Measurements from ENCODE around the gene CLEC3A.

DNA sequence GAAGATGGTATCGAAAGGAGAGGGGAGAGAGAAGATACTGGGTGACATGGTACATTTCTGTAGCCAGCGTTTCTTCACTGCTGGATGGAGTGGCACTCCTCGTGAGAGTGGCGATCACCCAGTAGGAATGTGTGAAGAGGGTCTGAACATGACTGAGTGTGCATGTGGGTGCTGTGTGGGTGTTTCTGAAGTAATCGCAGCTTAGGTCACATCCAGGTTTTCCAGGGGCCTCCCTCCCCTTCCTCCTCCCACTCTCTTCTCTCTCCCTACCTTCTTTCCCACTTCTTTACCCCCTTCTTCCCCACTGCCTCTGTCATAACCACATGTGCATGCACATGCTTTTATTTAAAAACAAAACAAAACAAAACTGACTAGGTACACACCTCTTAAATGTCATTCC, 1.8 kb downstream of the CLEC3A start:
- TF ChIP-seq, protein P1, sequence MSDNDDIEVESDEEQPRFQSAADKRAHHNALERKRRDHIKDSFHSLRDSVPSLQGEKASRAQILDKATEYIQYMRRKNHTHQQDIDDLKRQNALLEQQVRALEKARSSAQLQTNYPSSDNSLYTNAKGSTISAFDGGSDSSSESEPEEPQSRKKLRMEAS (IDR thresholded peaks at IDR 0.05), result no peak
- TF ChIP-seq RAD21 (IDR thresholded peaks at IDR 0.05; ENCODE audit: low read depth) (no peak), NFIC (IDR thresholded peaks at IDR 0.05) (no peak), YY1 (IDR thresholded peaks at IDR 0.05; ENCODE audit: low read depth) (no peak), CREB1 (IDR thresholded peaks at IDR 0.05; ENCODE audit: low read depth) (no peak), EP300 (IDR thresholded peaks at IDR 0.05; ENCODE audit: borderline replicate concordance) (no peak), TAF1 (IDR thresholded peaks at IDR 0.05; ENCODE audit: low read depth) (no peak), TCF12 (IDR thresholded peaks at IDR 0.05; ENCODE audit: low read depth) (no peak), TEAD4 (IDR thresholded peaks at IDR 0.05) (no peak), USF1 (IDR thresholded peaks at IDR 0.05) (no peak), EGR1 (IDR thresholded peaks at IDR 0.05) (no peak)
- TF ChIP-seq, protein P2, sequence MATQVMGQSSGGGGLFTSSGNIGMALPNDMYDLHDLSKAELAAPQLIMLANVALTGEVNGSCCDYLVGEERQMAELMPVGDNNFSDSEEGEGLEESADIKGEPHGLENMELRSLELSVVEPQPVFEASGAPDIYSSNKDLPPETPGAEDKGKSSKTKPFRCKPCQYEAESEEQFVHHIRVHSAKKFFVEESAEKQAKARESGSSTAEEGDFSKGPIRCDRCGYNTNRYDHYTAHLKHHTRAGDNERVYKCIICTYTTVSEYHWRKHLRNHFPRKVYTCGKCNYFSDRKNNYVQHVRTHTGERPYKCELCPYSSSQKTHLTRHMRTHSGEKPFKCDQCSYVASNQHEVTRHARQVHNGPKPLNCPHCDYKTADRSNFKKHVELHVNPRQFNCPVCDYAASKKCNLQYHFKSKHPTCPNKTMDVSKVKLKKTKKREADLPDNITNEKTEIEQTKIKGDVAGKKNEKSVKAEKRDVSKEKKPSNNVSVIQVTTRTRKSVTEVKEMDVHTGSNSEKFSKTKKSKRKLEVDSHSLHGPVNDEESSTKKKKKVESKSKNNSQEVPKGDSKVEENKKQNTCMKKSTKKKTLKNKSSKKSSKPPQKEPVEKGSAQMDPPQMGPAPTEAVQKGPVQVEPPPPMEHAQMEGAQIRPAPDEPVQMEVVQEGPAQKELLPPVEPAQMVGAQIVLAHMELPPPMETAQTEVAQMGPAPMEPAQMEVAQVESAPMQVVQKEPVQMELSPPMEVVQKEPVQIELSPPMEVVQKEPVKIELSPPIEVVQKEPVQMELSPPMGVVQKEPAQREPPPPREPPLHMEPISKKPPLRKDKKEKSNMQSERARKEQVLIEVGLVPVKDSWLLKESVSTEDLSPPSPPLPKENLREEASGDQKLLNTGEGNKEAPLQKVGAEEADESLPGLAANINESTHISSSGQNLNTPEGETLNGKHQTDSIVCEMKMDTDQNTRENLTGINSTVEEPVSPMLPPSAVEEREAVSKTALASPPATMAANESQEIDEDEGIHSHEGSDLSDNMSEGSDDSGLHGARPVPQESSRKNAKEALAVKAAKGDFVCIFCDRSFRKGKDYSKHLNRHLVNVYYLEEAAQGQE (IDR thresholded peaks at IDR 0.05; ENCODE audit: low read depth), result no peak

All from Ishikawa (cell line).